22Rv1 (cell line): Measurements from ENCODE around the gene KRTAP3-2.

ENCODE experiments used
- CTCF ChIP-seq: fragments of 450-650 bp; IDR thresholded peaks from 2 replicates; pipeline ENCODE4 v1.5.1; 2017; ENCODE audit warnings: mild to moderate bottlenecking
- ZFX ChIP-seq: fragments of 450-650 bp; IDR thresholded peaks from 2 replicates; pipeline ENCODE4 v1.6.1; 2017; ENCODE audit warnings: antibody characterized with exemption, borderline replicate concordance

DNA sequence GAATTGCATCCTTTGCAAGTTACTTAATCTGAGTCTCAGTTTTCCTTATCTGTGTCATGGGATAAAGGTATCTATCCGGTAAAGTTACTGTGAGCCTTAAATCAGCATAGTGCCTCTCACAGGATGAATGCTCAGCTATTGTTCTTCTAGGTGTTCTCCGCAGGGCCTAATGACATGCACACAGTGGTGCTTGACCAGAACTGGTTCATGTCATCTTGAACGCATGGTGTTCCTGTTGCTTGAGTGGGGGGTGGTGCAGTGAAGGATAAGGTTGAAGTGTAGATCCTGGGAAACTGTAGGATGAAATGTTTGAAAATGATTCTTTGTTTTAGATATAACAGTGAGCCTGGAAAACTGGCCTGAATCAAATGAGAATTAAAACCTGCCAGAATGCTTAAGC, 19.6 kb downstream of the KRTAP3-2 start:
- TF ChIP-seq CTCF (no peak), ZFX (no peak)
